Duodenal mucosa (tissue), 2 donors: ENCODE measurements around the gene LAP3.
"Not testable (repeated sequence)": the region's sequence is repeated elsewhere in the genome, so short reads cannot be mapped to it uniquely, and the experiment has no call there.

Experiments used
- H3K27ac ChIP-seq: one replicate; pipeline ENCODE4 v1.7.0; 2013; ENCODE audit warnings: low read depth, low read length
- H3K27me3 ChIP-seq, 2 donors: one replicate each; pipeline ENCODE4 v1.7.0; 2013; ENCODE audit warnings: low read length in 2 of 2, control low read depth in 1 of 2; ENCODE audit not compliant: insufficient read depth in 2 of 2, control insufficient read depth in 1 of 2
- H3K36me3 ChIP-seq, 2 donors: one replicate each; pipeline ENCODE4 v1.7.0; 2013; ENCODE audit warnings: low read length in 2 of 2, control low read depth in 1 of 2; ENCODE audit not compliant: insufficient read depth in 2 of 2, control insufficient read depth in 1 of 2
- H3K4me1 ChIP-seq, 2 donors: one replicate each; pipeline ENCODE4 v1.7.0; 2013; ENCODE audit warnings: low read length in 2 of 2, control low read depth in 1 of 2; ENCODE audit not compliant: insufficient read depth in 2 of 2, control insufficient read depth in 1 of 2
- H3K4me3 ChIP-seq, 2 donors: one replicate each; pipeline ENCODE4 v1.7.0; 2013; ENCODE audit warnings: low read length in 2 of 2, low read depth in 1 of 2
- H3K9ac ChIP-seq, 2 donors: one replicate each; pipeline ENCODE4 v1.7.0; 2013; ENCODE audit warnings: low read length in 2 of 2, low read depth in 1 of 2
- H3K9me3 ChIP-seq, 2 donors: one replicate each; pipeline ENCODE4 v1.7.0; 2013; ENCODE audit warnings: low read length in 2 of 2, control low read depth in 1 of 2; ENCODE audit not compliant: control insufficient read depth in 1 of 2

The LAP3 gene

GRCh38 chr4:17576932-17577664 lies at the start of gene LAP3:
TSS of gene LAP3 (plus strand) at chr4:17577198. CDS start at chr4:17577466, 268 bp downstream.
- Histone ChIP-seq H3K9ac (peak within 1 kb of the TSS; percentile 79 to 94), H3K27ac (peak within 1 kb of the TSS; percentile 94), H3K36me3 (peaks cover 14% of the 10 kb centered on the region in 2 donors), H3K27me3 (no peaks in the 10 kb centered on the region), H3K4me3 (peak within 1 kb of the TSS; percentile 80 to 87), H3K4me1 (peaks cover 27 to 29% of the 10 kb centered on the region in 2 donors), H3K9me3 (no peaks in the 10 kb centered on the region)

DNA sequence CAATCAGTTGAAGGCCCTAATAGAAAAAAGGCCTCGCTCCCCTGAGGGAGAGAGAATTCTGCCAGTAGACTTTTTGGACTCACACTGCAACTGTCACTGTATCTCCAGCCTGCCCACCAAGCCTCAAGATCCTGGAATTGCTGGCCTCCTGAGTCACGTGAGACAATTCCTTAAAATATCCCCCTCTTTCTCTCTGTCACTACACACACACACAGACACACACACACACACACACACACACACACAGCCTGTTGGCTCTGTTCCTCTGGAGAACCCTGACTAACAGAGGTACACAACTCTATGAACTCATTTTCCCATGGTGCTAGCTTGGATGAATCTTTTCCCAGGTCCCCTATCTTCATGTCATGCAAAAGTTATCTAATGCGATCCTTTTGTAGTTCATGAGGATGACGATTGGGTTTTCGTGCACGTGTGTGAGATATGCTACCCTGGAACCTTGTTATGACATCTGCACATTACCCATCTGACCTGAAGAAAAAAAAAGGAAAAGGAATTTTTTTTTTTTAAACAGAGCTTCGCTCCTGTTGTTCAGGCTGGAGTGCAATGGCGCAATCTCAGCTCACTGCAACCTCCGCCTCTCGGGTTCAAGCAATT lies 48.3 kb upstream of the LAP3 start:
- H3K27ac ChIP-seq = no peak overlapping the region
- H3K4me3 ChIP-seq = no peak overlapping the region
- no peak overlapping the region for H3K9ac ChIP-seq
- H3K27me3 ChIP-seq = no peaks in the 10 kb centered on the region
- no peaks in the 10 kb centered on the region for H3K9me3 ChIP-seq
- H3K4me1 ChIP-seq = no peaks in the 10 kb centered on the region
- no peaks in the 10 kb centered on the region for H3K36me3 ChIP-seq

GRCh38 chr4:17531538-17532285 lies 45.3 kb upstream of the LAP3 start:
- H3K27ac ChIP-seq = no peak overlapping the region
- H3K9ac ChIP-seq = no peak overlapping the region
- H3K4me1 ChIP-seq = no peaks in the 10 kb centered on the region
- no peaks in the 10 kb centered on the region for H3K27me3 ChIP-seq
- no peaks in the 10 kb centered on the region for H3K9me3 ChIP-seq
- H3K36me3 ChIP-seq = no peaks in the 10 kb centered on the region
- no peak overlapping the region for H3K4me3 ChIP-seq

- H3K36me3 ChIP-seq = no peaks in the 10 kb centered on the region
- no peak overlapping the region for H3K27ac ChIP-seq
- H3K9ac ChIP-seq = no peak overlapping the region
- H3K9me3 ChIP-seq = no peaks in the 10 kb centered on the region
- no peaks in the 10 kb centered on the region for H3K27me3 ChIP-seq
- H3K4me1 ChIP-seq = no peaks in the 10 kb centered on the region
- H3K4me3 ChIP-seq = no peak overlapping the region
These were observed 42.3 kb upstream of the LAP3 start for GRCh38 chr4:17534705-17535104.

GRCh38 chr4:17535242-17535641 lies 41.8 kb upstream of the LAP3 start:
- Histone ChIP-seq H3K27ac (no peak overlapping the region), H3K4me3 (no peak overlapping the region), H3K4me1 (no peaks in the 10 kb centered on the region), H3K36me3 (no peaks in the 10 kb centered on the region), H3K9me3 (no peaks in the 10 kb centered on the region), H3K27me3 (no peaks in the 10 kb centered on the region), H3K9ac (no peak overlapping the region)

- no peaks in the 10 kb centered on the region for H3K4me1 ChIP-seq
- H3K36me3 ChIP-seq = no peaks in the 10 kb centered on the region
These were observed 41.1 kb upstream of the LAP3 start for GRCh38 chr4:17535906-17536305.

GRCh38 chr4:17537060-17537459 lies 39.9 kb upstream of the LAP3 start:
- not testable (repeated sequence) for H3K27me3 ChIP-seq, H3K36me3 ChIP-seq, H3K4me1 ChIP-seq, H3K27ac ChIP-seq, H3K9ac ChIP-seq, H3K4me3 ChIP-seq, H3K9me3 ChIP-seq

More at GRCh38 chr4:17535906-17536305, 41.1 kb upstream of the LAP3 start:
- Histone ChIP-seq H3K27me3 (no peaks in the 10 kb centered on the region), H3K4me3 (no peak overlapping the region), H3K27ac (no peak overlapping the region), H3K9ac (no peak overlapping the region), H3K9me3 (no peaks in the 10 kb centered on the region)

- Histone ChIP-seq H3K27ac (no peak overlapping the region), H3K4me3 (no peak overlapping the region), H3K9me3 (no peaks in the 10 kb centered on the region), H3K36me3 (no peaks in the 10 kb centered on the region), H3K27me3 (no peaks in the 10 kb centered on the region), H3K9ac (no peak overlapping the region), H3K4me1 (no peaks in the 10 kb centered on the region)
These were observed 32.8 kb upstream of the LAP3 start for GRCh38 chr4:17544205-17544604.

GRCh38 chr4:17544831-17545234 lies 32.2 kb upstream of the LAP3 start:
- Histone ChIP-seq H3K27me3 (no peaks in the 10 kb centered on the region), H3K4me1 (no peaks in the 10 kb centered on the region), H3K9me3 (no peaks in the 10 kb centered on the region), H3K9ac (no peak overlapping the region), H3K36me3 (no peaks in the 10 kb centered on the region), H3K4me3 (no peak overlapping the region), H3K27ac (no peak overlapping the region)
